GM21786 (cell line): Measurements from ENCODE around the gene EXOC2.
"Not testable (repeated sequence)": the region's sequence is repeated elsewhere in the genome, so short reads cannot be mapped to it uniquely, and the experiment has no call there.

Experiments used
- ATAC-seq: cut with Tn5 transposase; IDR thresholded peaks from one replicate; pipeline ENCODE4 v1.9.1; 2021; ENCODE audit not compliant: unreplicated experiment

Gene EXOC2

GRCh38 chr6:710601-711571, 17.9 kb upstream of the EXOC2 start:
- peak; percentile 88 for ATAC-seq

GRCh38 chr6:709471-710056, 16.6 kb upstream of the EXOC2 start:
- ATAC-seq, result no peak

- no peak for ATAC-seq
These were observed 15.3 kb upstream of the EXOC2 start for GRCh38 chr6:708237-708598.

DNA sequence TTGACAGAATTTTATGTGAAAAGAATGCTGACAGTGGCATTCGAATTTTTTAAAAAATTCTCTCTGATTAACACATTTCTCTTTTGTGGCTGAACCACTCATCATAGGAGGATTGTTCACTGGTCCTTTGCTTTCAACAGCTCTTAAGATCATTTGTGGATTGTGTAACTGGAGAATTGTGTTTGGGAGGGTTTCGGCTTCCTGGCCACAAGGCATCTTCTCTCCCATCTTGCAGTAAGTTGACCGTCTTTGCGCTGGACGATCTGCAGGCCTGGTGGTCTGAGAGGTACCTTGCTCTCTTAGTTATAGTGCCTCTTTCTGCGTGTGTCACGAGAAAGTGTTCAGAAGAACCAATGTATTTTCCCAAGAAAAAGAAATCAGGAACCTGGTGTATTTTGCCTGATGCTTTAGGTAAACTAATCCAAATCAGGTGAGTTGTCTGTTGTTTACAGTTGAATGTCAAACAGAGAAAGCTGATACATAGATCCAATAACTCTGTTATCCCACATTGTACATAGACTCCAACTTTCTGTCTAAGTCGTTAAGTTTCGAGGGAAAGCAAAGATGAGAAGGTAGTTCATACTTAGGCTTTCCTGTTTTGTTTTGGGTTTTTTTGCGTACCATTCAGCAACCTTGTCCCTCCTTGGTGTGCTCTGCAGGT, 14.8 kb upstream of the EXOC2 start:
- no peak for ATAC-seq

- ATAC-seq, result no peak
These were observed 14.0 kb upstream of the EXOC2 start for GRCh38 chr6:706819-707381.

- ATAC-seq, result no peak
These were observed 13.2 kb upstream of the EXOC2 start for GRCh38 chr6:706146-706545.

GRCh38 chr6:705047-705446, 12.1 kb upstream of the EXOC2 start:
- ATAC-seq, result no peak

DNA sequence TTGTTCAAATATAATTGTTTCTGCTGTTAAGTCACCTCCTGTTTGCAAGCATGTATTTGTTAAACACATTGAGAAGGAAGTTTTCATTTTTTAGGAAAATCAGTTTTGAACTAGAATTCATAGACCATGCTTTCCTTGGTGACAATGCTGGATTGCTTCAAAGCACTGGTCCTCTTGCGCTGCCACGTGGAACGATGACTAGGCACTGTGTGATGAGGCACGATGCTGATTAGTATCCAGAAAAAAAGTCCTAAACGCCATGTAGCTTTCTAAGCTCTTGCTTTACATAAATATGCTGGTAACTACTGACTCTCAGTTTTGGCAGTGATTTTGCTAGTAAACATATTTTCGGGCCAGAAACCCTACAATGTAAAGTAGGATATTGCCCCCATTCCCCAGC, 11.1 kb upstream of the EXOC2 start:
- no peak for ATAC-seq

DNA sequence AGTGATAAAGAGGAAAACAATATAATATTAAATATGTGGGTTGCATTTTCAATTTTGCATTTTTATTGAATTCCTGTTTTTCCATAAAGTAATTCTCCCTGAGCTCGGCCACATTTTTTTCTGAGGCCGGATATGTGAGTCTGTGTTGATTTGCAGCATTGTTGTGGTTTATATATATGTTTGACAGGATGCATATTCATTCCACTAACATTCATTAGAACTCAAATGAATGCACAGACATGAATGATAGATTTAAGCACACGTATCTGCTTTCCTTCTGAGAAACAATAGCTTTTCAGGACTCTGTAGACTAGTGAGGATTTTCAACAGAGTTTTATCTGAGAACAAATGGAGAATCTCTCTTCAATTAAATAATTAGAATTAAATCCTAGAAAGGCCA, 10.6 kb upstream of the EXOC2 start:
- ATAC-seq, result no peak

- no peak for ATAC-seq
These were observed 9.0 kb upstream of the EXOC2 start for GRCh38 chr6:701700-702479.

DNA sequence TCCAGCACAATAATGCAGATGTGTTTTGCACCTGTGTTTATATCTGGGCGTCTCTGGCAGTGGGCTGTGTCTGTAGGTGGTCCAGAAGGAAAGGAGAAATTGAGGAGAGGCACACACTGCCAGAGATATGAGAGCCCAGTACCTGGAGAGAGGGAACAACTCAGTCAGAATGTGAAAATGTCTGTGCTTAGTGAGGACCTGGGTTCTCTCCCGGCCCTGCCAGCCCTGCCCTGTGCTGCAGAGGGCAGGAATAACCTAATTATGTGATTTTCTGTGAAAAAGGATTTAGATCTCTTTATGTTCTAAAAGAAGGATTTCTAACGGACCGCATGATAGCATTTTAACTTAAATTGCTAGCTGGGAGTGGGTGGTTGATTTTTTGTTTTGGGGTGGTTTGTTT, 8.3 kb upstream of the EXOC2 start:
- no peak for ATAC-seq

GRCh38 chr6:700490-700889, 7.6 kb upstream of the EXOC2 start:
- ATAC-seq, result no peak

GRCh38 chr6:699319-699718, 6.4 kb upstream of the EXOC2 start:
- no peak for ATAC-seq

GRCh38 chr6:694431-695126, 1.6 kb upstream of the EXOC2 start:
- not testable (repeated sequence) for ATAC-seq

DNA sequence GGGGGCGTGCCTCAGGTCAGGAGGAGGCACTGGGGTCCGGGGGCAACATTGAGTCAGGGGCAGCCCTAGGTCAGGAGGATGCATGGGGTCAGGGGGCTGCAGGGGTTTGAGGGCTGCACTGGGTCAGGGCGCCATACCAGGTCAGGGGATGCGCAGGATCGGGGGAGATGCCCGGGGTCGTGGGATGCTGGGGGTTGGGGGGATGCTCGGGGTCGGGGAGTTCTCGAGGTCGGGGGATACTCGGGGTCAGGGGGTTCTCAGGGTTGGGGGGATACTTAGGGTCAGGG, 727 bp upstream of the EXOC2 start:
- no peak for ATAC-seq

- ATAC-seq, result peak; percentile 69
These were observed 535 bp downstream of the EXOC2 start for GRCh38 chr6:692356-692851.

DNA sequence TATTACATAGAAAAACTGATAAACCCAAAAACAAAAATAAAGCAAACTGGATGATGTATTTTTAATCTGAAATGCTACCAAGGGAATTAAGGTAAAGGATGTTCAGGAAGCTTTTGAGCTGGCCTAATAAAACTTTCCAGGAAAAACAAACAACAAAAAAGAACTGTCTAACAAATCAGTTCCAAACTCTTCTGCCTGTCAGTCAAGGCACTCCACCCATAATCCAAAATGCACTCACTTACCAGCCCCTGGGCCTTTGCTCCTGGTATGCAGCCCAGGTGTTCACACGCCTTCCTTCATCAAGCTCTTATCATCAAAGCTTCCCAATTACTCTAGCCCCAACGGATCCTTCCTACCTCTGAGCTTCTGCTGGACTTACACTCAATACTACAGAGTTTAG, 3.7 kb downstream of the EXOC2 start:
- ATAC-seq, result no peak

DNA sequence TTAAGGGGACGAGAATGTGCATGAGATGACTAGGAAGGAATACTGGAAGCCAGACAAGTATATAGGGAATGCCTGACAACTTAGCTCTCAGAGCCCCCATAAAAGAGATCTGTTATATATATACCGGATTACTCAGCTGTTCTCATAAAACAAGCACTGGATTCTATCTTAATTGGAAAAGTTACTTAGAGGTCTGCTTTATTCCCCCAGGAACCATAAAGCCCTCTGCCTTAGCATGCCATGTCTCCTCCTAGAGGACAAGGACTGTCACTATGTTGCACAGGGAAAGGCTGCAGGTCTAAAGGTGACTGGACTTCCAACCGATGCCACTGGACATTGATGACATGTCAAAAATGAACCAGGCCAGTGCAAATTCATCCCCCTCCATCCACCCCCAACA, 6.4 kb downstream of the EXOC2 start:
- ATAC-seq, result no peak

- peak; percentile 91 for ATAC-seq
These were observed 7.9 kb downstream of the EXOC2 start for GRCh38 chr6:684831-685636.
